Left hindlimb (tissue), 1 donor: ENCODE data around the gene KIR2DL1.
"Not testable (repeated sequence)": the region's sequence is repeated elsewhere in the genome, so short reads cannot be mapped to it uniquely, and the experiment has no call there.

Source experiments
- DNase-seq: peaks from one replicate; pipeline ENCODE4 v3.0.0-alpha.2; 2018

KIR2DL1 gene

DNA sequence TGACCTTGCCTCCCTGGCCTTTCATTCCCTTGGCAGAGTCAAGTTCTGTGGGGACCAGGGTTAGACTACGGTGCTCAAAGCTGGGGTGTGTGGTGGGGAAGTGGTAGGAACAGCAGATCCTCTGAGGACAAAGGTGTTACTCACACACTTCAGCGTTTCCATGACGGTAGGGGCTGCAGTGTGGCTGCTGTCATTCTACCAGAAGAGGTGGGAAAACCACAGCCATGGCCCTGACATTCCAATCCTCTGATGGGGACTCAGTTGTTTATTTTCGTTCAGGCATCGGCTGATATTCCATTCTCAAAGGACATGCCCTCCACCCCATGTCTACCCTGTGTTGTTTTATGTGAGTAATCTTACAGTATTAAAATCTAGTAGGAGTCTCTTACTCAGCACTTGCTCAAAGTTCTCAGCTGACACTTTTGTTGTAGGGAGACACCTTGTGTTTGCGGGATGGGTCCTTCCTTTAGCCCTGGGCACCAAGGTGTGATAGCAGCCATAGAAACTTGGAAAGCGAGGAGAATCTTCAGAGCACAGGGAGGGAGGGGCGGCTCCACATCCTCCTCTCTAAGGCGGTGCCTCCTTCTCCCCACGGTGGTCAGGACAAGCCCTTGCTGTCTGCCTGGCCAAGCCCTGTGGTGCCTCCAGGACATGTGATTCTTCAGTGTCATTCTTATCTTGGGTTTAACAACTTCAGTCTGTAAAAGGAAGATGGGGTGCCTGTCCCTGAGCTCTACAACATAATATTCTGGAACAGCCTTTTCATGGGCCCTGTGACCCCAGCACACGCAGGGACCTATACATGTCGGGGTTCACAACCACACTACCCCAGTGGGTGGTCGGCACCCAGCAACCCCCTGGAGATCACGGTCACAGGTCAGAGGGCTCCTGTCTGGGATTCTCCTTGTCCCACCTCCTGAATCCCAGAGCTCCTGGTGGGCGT is 1.7 kb downstream of the KIR2DL1 start:
- not testable (repeated sequence) for DNase-seq

DNA sequence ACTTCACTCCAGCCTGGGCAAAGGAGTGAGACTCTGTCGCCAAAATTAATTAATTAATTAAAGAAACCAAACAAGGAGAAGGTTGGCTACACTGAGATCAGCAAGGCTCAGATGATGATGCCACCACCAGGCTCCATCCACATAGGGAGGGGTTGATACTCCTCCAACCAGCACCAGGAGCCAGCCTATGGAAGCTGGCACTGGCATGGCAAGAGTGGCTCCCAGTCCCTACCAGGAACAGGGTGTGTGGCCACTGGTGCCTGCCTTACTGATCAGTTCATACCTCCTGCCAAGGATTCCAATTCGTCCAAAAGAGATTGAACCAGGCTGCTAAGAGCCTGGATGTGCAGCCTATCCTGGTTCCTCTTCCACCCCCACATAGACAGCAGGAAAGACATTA is 3.1 kb downstream of the KIR2DL1 start:
- not testable (repeated sequence) for DNase-seq

DNA sequence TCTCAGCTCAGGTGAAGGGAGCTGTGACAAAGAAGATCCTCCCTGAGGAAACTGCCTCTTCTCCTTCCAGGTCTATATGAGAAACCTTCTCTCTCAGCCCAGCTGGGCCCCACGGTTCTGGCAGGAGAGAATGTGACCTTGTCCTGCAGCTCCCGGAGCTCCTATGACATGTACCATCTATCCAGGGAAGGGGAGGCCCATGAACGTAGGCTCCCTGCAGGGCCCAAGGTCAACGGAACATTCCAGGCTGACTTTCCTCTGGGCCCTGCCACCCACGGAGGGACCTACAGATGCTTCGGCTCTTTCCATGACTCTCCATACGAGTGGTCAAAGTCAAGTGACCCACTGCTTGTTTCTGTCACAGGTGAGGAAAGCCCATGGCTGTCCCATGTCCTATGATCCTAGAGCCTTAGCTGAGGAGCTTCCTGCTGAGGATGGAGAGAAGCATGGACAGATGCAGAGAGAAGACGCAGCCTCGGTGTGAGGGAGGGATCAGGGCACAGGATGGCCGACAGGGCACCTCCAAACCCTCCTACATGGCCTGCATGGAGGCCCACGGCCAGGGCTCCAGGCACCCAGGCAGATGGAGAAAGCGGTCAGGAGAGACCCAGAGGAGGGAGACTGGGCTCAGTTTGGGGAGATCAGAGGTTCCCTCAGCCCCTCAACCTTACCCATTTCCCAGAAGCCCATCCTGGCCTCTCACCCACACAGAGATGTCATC is 5.7 kb downstream of the KIR2DL1 start:
- DNase-seq, result not testable (repeated sequence)

DNA sequence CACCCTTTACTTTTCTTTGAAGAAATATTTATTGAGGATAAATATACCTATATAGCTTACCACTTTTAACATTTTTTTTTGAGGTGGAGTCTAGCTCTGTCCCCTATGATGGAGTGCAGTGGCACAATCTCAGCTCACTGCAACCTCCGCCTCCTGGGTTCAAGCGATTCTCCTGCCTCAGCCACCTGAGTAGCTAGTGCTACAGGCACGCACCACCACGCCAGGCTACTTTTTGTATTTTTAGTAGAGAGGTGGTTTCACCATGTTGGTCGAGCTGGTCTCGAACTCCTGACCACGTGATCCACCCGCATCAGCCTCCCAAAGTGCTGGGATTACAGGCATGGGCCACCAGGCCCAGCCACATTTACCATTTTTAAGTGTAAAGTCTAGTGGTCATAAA is 6.2 kb downstream of the KIR2DL1 start:
- DNase-seq, result not testable (repeated sequence)

DNA sequence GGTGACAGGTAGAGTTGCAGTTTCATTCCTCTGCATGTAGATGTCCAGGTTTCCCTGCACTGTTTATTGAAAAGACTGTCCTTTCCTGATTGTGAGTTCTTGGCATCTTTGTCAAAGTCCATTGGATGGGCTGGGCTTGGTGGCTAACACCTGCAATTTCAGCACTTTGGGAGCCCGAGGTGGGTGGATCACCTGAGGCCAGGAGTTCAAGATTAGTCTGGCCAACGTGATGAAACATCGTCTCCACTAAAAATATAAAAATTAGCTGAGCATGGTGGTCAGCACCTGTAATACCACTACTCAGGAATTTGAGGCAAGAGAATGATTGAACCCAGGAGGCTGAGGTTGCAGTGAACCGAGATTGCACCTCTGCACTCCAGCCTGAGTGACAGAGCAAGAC is 8.3 kb downstream of the KIR2DL1 start:
- DNase-seq, result not testable (repeated sequence)

DNA sequence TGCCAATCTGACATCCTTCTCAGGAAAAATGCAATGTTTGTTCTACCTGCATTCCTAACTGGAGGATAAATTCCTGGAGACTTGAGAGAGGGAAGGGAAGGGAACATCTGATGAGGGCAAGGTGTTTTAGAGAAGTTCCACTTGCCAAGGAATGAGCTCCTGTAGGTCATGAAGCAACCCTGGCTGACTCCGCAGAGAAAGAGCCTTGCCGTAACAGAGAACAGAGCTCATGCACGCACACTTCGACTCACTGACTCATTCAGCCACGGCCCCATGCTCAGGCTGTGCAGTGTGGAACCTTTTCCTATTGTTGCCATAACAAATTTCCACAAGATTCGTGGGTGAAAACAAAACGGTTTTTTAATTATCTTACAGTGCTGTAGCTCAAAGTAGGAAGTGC is 9.3 kb downstream of the KIR2DL1 start:
- not testable (repeated sequence) for DNase-seq

DNA sequence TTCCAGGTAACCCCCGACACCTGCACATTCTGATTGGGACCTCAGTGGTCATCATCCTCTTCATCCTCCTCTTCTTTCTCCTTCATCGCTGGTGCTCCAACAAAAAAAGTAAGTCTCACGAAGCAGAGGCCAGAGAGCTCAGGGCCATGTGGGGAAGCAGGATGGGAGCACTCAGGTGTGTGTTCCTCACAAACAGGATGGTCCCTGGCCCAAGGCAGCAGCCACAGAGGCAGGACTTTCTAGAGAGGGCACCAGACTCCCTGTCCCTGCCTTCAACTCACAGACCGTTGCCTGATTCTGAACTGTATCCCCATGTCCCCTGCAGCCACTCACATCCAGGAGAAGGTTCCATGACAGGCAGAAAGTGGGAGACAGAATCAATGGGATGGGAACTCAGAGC is 13.3 kb downstream of the KIR2DL1 start:
- DNase-seq, result not testable (repeated sequence)

DNA sequence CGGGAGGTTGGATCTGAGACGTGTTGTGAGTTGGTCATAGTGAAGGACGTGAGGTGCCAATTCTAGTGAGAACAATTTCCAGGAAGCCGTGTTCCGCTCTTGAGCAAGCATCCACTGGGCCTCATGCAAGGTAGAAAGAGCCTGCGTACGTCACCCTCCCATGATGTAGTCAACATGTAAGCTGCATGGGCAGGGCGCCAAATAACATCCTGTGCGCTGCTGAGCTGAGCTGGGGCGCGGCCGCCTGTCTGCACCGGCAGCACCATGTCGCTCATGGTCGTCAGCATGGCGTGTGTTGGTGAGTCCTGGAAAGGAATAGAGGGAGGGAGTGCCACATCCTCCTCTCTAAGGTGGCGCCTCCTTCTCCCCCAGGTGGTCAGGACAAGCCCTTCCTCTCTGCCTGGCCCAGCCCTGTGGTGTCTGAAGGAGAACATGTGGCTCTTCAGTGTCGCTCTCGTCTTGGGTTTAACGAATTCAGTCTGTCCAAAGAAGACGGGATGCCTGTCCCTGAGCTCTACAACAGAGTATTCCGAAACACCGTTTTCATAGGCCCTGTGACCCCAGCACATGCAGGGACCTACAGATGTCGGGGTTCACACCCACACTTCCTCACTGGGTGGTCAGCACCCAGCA is 16.6 kb downstream of the KIR2DL1 start:
- DNase-seq, result not testable (repeated sequence)

DNA sequence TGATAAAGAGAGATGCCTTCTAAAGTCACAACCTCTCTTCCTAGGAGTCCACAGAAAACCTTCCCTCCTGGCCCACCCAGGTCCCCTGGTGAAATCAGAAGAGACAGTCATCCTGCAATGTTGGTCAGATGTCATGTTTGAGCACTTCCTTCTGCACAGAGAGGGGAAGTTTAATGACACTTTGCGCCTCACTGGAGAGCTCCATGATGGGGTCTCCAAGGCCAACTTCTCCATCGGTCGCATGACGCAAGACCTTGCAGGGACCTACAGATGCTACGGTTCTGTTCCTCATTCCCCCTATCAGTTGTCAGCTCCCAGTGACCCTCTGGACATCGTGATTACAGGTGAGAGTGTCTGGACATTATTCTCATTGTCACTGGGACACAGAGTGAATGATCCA is 18.6 kb downstream of the KIR2DL1 start:
- DNase-seq, result not testable (repeated sequence)

DNA sequence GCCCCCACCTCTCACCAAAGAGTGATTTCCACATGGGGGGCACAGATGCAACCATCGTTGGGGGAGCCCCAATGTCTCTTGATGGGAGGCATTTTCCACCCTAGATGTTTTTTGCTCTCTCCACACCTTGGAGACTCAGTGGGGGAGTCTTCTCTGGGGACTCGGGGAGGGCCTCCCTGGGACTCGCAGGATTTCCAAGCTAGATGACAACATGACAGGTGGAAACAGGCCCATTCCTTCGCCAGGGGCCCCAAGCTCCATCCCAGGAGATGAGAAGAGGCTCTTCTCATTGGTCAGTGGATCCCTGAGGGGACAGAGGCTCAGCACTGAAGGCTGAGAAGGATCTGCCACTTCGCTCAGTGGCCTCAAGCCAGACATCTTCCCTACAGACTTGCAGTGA is 21.1 kb downstream of the KIR2DL1 start:
- no peak for DNase-seq

DNA sequence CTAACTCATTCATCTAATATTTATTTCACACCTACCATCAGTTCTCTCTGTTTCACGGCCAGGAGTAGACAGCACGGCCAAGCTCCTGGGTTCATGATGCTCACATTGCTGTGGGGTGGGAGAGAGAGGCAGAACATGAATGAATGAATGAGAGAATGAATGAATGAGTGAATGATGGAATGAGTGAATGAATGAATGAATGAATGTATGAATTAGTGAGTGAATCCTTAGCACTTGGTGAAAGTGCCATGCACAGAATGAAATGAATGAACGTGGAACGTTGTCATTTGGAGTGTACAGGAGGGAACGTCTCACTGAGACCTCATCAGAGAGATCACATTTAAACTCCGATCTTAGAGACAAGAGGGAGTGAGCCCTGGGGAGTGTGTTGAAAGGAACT is 21.9 kb downstream of the KIR2DL1 start:
- DNase-seq, result no peak

DNA sequence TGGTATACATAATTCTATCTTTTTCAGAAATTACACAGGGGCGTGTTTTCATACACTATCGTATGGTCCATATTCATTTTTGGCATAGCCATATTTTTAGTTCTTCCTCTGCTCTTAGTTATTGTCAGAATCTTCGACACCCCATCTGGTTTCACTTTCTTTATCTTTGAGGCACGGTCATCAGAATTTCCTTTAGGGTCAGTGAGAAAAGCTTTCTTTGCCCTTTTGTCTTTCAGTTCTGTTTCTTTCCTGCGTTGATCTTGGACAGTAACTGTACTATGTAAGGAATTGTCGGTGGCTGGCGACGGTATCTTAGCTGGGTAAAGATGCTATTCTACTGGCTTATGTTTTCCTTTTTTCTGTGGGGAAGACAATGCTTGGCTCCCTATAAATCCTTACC is 23.2 kb downstream of the KIR2DL1 start:
- no peak for DNase-seq

DNA sequence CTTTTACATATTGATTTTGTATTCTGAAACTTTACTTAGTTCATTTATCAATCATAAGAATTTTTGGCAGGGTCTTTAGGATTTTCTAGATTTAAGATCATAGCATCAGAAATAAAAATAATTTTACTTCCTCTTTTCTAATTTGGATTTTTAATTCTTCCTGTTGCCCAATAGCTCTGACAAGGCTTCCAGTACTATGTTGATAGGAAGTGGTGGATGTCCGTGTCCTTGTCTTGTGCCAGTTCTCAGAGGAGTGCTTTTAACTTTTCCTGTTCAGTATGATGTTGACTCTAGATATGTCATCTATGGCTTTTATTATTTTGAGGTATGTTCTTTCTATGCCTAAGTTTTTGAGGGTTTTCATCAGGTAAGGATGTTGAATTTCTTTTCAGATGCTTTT is 26.2 kb downstream of the KIR2DL1 start:
- no peak for DNase-seq

DNA sequence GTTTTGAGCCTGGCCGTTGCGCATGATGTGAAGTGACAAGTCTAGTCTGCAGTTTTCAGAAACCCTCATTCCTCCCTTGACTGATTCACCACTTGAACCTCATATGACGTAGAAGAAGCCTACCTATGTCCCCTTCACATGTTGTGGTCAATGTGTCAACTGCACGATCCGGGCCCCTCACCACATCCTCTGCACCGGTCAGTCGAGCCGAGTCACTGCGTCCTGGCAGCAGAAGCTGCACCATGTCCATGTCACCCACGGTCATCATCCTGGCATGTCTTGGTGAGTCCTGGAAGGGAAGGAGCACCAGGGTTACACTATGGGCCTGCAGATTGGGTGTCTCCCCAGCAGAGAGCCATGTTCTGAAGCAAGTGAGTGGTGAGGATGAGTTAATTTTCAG is 33.8 kb downstream of the KIR2DL1 start, which contains the start of gene KIR2DL4:
Gene KIR2DL4, plus strand, starts transcription at position 201 of the 400 bp plus-strand sequence. Its CDS starts 42 bp downstream, at position 243.
- no peak for DNase-seq

DNA sequence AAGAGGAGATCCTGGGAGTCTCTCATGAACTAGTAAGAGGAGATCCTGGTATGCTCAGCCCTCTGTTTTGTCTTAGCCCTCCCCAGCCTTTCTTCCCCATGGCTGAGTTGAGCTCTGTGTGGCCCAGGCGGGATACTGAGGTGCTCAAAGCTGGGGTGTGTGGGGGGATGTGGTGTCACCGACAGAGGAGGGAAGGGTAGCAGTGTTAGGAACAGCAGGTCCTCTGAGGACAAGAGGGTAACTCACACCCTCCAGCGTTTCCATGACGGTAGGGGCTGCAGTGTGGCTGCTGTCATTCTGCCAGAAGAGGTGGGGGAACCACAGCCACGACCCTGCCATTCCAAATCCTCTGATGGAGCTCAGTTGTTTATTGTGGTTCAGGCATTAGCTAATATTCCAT is 34.5 kb downstream of the KIR2DL1 start:
- no peak for DNase-seq

DNA sequence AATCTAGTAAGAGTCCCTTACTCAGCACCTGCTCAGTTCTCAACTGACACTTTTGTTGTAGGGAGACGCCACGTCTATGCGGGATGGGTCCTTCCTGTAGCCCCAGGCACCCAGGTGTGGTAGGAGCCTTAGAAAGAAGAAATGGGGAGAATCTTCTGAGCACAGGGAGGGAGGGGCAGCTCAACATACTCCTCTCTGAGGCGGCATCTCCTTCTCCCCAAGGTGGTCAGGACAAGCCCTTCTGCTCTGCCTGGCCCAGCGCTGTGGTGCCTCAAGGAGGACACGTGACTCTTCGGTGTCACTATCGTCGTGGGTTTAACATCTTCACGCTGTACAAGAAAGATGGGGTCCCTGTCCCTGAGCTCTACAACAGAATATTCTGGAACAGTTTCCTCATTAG is 35.0 kb downstream of the KIR2DL1 start:
- no peak for DNase-seq

DNA sequence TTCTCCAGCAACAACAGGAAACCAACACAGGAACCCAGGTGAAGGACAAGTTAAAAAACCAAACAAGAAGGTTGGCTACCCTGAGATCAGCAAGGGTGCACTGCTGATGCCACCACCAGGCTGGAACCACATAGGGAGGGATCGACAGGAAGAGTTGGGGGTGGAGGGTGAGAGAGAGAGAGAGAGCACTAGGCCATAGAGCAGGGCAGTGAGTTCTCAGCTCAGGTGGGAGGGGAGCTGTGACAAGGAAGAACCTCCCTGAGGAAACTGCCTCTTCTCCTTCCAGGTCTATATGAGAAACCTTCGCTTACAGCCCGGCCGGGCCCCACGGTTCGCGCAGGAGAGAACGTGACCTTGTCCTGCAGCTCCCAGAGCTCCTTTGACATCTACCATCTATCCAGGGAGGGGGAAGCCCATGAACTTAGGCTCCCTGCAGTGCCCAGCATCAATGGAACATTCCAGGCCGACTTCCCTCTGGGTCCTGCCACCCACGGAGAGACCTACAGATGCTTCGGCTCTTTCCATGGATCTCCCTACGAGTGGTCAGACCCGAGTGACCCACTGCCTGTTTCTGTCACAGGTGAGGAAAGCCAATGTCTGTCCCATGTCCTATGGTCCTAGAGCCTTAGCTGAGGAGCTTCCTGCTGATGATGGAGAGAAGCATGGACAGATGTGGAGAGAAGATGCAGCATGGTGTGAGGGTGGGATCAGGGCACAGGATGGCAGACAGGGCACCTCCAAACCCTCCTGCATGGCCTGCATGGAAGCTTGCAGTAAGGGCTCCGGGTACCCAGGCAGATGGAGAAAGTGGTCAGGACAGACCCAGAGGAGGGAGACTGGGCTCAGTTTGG is 36.3 kb downstream of the KIR2DL1 start:
- no peak for DNase-seq

DNA sequence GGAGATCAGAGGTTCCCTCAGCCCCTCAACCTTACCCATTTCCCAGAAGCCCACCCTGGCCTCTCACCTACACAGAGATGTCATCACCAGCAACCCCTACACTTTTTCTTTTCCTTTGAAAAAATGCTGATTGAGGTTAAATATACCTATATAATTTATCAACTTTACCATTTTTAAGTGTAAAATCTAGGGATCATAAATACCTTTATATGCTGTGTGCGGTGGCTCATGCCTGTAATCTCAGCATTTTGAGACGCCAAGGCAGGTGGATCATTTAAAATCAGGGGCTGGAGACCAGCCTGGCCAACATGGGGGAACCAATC is 36.9 kb downstream of the KIR2DL1 start:
- no peak for DNase-seq

DNA sequence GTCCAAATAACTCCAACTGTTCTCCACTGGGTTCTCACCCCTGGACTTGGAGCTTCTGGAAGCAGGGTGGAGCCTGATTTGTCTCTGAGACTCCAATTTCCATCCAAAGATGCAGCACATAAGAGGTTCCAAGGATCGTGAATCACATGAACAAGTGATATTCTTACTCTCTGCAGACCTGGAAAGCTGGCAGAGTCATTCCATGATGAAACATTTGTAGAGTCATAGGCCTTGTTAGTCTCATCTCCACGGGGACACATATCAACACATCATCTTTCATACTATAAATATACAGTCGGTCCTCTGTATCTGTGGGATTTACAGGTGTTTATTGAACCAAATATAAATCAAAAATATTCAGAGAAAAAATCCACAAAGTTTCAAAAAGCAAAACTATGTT is 45.0 kb downstream of the KIR2DL1 start:
- DNase-seq, result not testable (repeated sequence)

DNA sequence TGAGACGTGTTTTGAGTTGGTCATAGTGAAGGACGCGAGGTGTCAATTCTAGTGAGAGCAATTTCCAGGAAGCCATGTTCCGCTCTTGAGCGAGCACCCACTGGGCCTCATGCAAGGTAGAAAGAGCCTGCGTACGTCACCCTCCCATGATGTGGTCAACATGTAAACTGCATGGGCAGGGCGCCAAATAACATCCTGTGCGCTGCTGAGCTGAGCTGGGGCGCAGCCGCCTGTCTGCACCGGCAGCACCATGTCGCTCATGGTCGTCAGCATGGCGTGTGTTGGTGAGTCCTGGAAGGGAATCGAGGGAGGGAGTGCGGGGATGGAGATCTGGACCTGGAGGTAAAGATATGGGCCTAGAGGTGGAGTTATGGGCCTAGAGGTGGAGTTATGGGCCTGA is 46.7 kb downstream of the KIR2DL1 start, which contains the start of gene KIR3DL1:
Gene KIR3DL1, plus strand, starts transcription at position 218 of the 400 bp plus-strand sequence.
- not testable (repeated sequence) for DNase-seq

DNA sequence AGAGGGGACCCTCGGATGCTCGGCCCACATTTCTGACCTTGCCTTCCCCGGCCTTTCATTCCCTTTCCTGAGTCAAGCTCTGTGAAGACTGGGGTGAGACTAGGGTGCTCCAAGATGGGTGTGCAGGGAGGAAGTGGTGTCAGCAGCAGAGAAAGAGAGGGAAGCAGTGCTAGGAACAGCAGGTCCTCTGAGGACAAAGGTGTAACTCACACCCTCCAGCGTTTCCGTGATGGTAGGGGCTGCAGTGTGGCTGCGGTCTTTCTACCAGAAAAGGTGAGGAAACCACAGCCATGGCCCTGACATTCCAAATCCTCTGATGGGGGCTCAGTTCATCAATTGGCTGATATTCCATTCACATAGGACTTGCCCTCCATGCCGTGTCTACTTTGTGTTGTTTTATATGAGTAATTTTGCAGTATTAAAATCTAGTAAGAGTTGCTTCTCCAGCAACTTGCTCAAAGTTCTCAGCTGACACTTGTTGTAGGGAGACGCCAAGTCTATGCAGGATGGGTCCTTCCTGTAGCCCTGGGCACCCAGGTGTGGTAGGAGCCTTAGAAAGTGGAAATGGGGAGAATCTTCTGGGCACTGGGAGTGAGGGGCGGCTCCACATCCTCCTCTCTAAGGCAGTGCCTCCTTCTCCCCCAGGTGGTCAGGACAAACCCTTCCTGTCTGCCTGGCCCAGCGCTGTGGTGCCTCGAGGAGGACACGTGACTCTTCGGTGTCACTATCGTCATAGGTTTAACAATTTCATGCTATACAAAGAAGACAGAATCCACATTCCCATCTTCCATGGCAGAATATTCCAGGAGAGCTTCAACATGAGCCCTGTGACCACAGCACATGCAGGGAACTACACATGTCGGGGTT is 48.3 kb downstream of the KIR2DL1 start:
- no peak for DNase-seq
